HG03060 (cell line): ENCODE measurements around the gene UBA52.
"Not testable (repeated sequence)": the region's sequence is repeated elsewhere in the genome, so short reads cannot be mapped to it uniquely, and the experiment has no call there.

Experiments
- ATAC-seq: cut with Tn5 transposase; IDR thresholded peaks from one replicate; pipeline ENCODE4 v1.9.1; 2021; ENCODE audit warnings: low read depth, moderate number of reproducible peaks; ENCODE audit not compliant: unreplicated experiment

Gene UBA52

GRCh38 chr19:18590273-18591272 is 18.9 kb downstream of the UBA52 start:
- no peak for ATAC-seq

GRCh38 chr19:18591735-18592385 is 20.2 kb downstream of the UBA52 start:
- ATAC-seq: no peak

GRCh38 chr19:18592732-18593131 is 21.1 kb downstream of the UBA52 start:
- not testable (repeated sequence) for ATAC-seq

GRCh38 chr19:18593367-18594095 is 21.9 kb downstream of the UBA52 start:
- no peak for ATAC-seq

- no peak for ATAC-seq
Measured at GRCh38 chr19:18594096-18594823, 22.6 kb downstream of the UBA52 start.

GRCh38 chr19:18594824-18595373 is 23.2 kb downstream of the UBA52 start:
- ATAC-seq: no peak

- no peak for ATAC-seq
Measured at GRCh38 chr19:18595475-18595874, 23.8 kb downstream of the UBA52 start.

GRCh38 chr19:18596752-18597157 is 25.1 kb downstream of the UBA52 start:
- ATAC-seq: no peak

- ATAC-seq: no peak
Measured at GRCh38 chr19:18597809-18598660, 26.4 kb downstream of the UBA52 start.

GRCh38 chr19:18599485-18599884 is 27.8 kb downstream of the UBA52 start:
- ATAC-seq: no peak

- not testable (repeated sequence) for ATAC-seq
Measured at GRCh38 chr19:18600692-18601397, 29.2 kb downstream of the UBA52 start.

GRCh38 chr19:18601875-18602274 is 30.2 kb downstream of the UBA52 start:
- no peak for ATAC-seq

GRCh38 chr19:18603255-18603957 is 31.7 kb downstream of the UBA52 start:
- no peak for ATAC-seq

- no peak for ATAC-seq
Measured at GRCh38 chr19:18603958-18604819, 32.5 kb downstream of the UBA52 start.

GRCh38 chr19:18604820-18605159 is 33.1 kb downstream of the UBA52 start:
- no peak for ATAC-seq

GRCh38 chr19:18605196-18605545 is 33.5 kb downstream of the UBA52 start:
- ATAC-seq: no peak
